Measurements from ENCODE around the gene NSG1.

- TF ChIP-seq CTCF (IDR thresholded peaks at IDR 0.05) = no peak
- TF ChIP-seq REST (IDR thresholded peaks at IDR 0.05; ENCODE audit: insufficient read depth in 1 of 2, low read depth in 2 of 2, low read length in 1 of 2) = no peak
- no peak for TF ChIP-seq POLR2AphosphoS5 (IDR thresholded peaks at IDR 0.05; ENCODE audit: low read depth, low read length)
- no peak for TF ChIP-seq SIN3A (IDR thresholded peaks at IDR 0.05; ENCODE audit: borderline replicate concordance, insufficient read depth, low read depth, low read length)
- TF ChIP-seq TCF7L2 (IDR thresholded peaks at IDR 0.05; ENCODE audit: low read depth, low read length) = no peak
These were observed 25.9 kb downstream of the NSG1 start for GRCh38 chr4:4412641-4413372.
